ENCODE data around the gene DIAPH2.

DIAPH2 gene

DNA sequence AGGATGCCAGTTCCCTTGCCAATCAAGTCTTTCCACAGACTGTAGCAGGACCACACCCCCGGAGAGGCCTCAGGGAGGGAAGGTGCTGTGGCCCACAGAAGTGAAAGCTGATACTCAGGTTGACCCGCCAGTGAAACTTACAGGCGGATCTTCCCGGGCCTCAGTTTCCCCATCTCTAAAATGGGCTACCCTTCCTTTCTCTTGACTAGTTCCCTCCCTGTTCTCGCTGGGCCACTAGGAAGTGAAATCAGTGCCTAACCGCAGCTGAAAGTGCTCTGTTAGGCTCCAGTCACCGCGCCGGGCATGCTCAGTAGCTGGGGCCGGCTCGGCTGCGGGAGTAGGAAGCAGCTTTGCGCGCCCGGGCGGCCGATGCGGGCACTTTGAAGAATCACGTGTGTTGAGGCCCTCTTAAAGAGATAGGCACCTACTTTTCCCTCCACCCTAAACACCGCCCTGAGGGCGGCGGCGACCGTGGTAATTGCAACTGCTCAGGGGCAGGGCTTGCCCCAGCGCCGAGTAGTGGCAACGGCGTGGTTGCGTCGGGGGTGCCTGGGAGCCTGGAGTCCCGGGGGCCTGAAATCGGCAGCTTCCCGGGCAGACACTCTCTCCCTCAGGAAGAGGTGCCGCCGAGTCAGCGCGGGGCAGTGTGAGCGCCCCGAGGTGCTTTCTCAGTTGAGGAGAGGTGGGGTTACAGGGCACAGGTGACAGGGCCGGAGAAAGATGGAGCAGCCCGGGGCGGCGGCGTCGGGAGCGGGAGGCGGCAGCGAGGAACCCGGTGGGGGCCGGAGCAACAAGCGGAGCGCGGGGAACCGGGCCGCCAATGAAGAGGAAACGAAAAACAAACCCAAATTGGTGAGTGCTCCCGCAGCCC, at the start of gene DIAPH2:
DIAPH2 (plus strand) TSS at position 504 of the 871 bp plus-strand sequence.
- DNase-seq = peak; percentile 36 to 94 (median 60)
- intact Hi-C loops (cut with DNase I) = no loop called here

DNA sequence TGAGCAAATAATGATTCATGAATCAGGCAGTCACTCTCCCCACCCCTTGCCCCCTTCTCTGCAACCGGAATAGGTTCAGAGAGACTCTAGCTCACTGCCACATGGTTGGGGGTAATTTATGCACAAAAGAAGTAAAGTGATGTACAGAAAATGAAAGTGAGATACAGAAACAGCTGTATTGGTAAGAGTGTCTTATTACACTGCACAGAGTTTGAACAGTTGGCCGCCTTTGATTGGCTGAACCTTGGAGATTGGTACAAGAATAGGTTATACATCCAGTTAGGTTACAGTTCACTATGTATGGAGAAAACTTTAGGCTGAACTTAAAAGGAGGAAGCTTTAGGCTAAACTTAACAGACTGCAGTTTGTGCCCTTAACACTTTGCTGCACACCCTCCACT, 34.6 kb upstream of the DIAPH2 start:
- intact Hi-C loops (cut with DNase I) = no loop called here
- DNase-seq = no peak

DNA sequence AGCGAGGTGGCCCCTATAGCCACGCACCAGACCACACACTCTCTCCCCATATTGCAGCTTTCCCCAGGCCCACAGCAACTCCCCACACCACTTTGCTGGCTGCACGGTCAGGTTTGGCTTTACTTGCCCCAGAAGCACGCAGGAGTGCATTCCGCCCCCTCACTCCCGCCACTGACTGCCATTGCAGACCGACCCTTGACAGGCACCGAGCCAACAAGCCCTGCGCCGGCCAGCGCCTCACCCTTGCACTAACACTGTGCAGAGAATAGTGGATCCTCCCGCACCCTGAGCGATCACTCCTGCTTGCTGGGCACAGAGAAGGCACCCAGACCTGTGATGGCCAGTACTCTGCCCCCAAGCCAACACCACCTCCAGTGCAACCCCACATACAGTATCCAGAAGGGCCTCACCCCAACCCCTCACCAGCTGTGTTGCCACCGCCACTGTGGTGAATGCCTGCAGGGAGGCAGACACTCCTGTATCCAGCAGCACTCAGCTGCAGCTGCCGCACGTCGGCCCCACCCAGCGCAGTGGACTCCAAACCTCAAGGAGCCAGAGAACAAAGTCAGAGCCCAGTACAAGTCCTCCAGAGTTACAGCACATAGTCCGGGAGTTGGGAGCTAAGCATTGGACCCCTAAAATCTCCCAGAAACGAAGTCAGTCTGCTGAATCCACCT, 28.6 kb upstream of the DIAPH2 start:
- DNase-seq = peak in 2 of 10 donors; percentile 66 to 70
- intact Hi-C loops (cut with DNase I) = no loop called here

DNA sequence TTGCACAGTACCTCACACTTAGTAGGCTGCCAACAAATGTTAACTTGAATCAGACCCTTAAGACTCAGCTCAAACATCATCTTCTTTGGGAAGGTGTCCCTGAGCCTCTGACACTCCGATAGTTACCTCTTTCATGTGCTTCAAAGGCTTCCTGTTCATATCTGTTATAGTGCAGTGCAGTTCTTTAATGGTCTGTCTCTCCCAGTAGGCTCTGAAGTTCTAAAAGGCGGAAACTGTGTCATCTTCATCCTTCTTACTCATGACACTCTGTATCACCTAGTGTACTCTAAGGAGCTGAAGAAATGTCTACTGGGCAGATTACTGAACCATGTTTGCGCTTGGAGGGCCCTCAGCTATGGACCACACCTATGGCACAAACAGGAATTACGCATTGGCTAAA, 2.1 kb upstream of the DIAPH2 start:
- intact Hi-C loops (cut with DNase I) = no loop called here
- DNase-seq = no peak

DNA sequence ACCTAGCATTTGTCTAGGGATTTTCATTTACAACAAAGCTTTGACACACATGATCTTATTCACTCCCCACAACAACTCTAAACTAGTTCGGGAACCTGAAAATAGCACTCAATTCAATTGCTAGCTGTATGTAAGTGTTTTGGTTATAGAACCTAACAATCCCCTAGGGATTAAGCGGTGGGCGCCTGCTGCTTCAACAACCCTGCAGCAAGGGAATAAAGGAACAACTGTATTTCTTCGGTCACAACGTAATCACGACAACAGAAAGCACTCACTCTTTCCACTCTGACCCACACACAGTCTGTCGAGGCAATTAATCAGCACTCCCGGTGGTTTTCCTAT, 674 bp upstream of the DIAPH2 start:
- DNase-seq = no peak
- intact Hi-C loops (cut with DNase I) = no loop called here

DNA sequence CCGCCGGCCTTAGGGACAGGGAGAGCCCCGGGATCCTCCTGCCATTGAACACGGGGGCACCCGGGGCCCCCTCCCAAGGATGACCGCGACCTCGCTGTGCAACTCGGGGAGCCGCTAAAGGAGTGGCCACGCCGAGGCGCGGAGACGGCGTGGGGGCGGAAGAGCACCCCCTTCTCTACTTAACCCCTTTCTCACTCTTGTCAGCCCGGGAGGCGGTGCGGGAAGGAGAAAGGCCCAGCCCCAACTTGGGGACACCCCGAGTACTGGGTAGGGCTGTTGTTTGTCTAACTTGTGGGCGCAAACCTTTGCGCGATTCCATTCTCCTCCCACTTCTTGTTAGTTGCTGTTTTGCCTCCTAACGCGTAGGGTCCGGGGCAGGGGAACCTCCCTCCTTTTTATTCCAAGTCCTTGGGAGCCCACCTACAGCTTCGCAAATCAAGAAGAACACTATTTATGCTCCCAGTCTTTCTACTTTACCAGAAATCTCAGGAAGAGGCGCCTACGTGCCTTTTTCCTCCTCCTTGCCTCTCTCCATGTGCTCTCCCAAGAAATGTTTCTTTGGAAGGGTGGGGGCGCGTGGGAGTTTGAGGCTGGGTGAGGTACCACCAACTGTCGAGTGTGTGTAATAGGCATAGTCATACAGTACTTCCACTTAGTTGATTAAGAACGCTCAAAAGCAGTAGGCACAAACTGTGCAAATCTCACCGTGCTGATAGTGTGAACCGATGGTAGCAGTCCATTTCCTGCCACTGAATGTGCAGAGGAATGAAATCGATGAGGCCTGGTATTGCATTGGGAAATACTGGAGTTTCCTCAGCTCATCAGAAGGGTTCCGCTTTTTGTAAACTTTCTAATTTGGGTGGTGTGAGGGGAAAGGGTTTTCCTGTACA, 813 bp downstream of the DIAPH2 start:
- DNase-seq = peak in 9 of 10 donors; percentile 8 to 86 (median 36)
- intact Hi-C loops (cut with DNase I) = no loop called here

DNA sequence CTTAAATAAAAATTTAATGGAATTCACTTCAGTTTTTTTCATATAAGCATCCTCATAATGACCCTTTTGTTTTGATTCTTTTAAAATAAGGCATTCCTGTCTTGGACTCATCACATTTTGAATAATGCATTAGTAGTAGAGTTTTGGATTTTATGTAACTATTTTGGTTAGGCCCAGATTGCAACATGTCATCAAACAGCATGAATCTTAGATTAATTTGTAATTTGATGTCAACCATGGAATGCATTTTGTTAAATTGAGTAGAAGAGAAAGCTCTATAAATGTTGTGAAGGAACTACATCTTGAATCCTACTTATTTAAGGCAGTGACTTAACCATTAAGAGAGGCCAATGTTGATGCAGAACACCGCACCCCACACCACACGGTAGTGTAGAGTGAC, 3.1 kb downstream of the DIAPH2 start:
- intact Hi-C loops (cut with DNase I) = no loop called here

DNA sequence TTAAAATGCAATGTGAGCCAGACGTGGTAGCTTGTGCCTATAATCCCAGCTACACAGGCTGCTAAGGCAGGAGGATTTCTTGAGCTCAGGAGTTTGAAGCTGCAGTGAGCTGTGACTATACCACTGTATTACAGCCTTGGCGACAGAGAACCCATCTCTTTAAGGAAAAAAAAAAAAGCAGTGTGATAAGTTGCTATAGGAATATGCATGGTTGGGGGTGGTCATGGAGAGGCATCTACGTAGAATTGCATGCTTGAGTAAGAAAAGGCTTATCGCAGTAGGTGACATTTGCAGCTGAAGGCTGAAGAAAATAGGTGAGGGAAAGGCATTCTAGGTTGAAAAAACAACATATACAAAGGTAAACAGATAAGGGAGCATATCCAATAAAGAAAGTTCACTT, 4.1 kb downstream of the DIAPH2 start:
- intact Hi-C loops (cut with DNase I) = no loop called here
- no peak for DNase-seq

More for the DNA sequence above, 3.1 kb downstream of the DIAPH2 start:
- DNase-seq = no peak

DNA sequence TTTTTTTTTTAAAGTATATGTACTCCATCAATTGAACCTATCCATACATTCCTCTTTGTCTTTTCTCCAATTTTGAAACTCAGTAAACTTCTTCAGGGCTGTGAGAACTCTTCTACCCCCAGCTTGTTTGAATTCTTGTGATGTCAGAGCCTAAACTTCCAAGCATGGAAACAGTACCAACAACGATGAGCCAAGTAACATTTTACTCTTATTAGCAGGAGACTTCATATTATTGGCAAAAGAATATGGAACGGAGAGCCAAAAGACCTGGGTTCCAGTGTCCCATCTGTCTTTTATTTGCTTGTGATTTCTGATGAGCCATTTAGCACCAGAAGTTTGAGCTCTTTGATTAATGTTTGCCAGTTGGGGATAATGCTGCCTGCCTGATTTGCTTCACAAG, 5.3 kb downstream of the DIAPH2 start:
- DNase-seq = no peak
- intact Hi-C loops (cut with DNase I) = no loop called here

DNA sequence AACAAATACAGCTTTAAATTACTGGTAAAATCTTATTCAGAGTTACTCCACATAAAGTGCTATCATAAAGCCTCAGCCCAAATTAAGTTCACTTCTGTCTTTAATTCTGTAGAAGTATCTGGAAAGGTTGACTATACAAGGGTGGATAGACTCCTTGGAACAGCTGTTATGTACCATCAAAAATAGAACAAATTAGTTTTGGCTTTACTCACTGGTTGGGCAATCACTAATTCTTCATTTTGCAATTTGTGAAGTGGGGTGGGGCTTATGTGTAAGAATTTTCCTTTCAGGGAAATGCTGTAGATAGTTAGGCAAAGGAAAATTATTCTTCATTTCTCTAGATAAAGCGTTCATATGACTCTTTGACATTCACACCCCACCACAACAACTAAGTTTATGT, 7.8 kb downstream of the DIAPH2 start:
- DNase-seq = no peak
- intact Hi-C loops (cut with DNase I) = no loop called here

DNA sequence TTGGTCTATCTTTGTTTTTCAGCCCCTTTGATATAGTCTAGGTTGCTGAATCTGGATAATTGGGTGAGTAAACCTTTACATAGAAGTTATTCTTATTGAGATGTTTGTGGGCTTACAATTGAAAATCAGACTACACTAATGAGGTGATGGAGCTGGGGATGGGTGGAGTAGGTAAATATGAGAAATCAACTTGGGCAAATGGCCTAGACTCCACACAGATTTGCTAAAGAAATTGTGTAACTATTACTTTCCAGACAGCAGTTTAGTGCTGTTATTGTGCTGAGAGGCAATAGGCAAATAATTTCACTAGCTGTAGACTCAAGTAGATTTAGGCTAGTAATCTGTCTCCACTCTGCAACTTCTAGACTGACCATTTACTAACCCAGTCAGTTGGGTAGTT, 8.2 kb downstream of the DIAPH2 start:
- no peak for DNase-seq
- intact Hi-C loops (cut with DNase I) = no loop called here

DNA sequence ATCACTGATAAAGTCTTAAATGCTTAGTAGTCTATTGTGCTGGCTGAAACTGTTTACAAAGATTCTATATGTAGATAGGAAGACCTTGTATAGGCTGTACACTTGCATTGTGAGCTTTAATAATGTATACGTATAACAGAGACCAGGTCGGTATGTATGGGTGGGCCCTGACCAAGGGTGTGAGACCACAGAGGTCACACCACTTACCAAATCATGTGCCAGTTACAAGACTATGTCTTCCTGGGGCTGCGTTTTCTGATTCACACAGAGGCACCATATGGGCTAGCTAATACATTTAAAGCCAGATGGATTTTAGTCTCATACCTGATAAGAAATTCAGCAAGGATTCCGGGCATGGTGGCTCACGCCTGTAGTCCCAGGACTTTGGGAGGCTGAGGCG, 8.8 kb downstream of the DIAPH2 start:
- no peak for DNase-seq
- intact Hi-C loops (cut with DNase I) = no loop called here

DNA sequence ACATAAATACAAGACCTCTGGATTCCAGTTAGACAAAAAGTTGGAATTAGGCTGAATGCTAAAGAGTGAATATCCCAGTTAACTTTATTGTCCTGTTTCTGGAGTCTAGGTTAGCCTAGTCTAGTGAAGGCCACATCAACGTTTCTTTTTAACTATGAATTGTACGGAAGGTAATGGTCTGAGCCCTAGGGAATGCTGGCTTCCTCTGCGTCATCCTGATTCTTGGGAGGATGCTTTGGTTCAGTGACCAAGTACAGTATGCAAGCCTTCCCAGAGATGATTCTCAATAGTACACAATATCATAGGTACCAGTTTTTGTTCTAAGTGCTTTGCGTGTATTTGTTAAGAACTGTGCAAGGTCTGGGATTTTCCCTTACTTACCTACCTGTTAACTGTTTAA, 11.8 kb downstream of the DIAPH2 start:
- DNase-seq = no peak
- intact Hi-C loops (cut with DNase I) = no loop called here

DNA sequence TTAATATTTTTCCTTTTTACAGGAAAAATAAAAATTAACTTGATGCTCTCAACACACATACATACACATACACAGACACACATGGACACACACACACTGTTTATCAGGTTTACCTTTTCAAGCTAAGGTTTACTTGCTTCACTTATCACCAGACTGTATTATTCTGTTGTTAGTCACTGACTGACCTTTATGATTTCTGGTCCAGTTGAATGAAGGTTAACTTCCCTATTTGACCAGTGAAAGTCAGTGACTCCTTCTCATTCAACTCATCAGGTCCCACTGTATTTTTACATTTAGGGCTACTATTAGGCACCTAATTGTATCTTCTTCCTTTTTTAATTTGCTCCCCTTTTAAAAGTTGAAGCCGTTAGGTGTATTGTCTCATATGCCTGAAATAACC, 16.0 kb downstream of the DIAPH2 start:
- intact Hi-C loops (cut with DNase I) = no loop called here
- no peak for DNase-seq

DNA sequence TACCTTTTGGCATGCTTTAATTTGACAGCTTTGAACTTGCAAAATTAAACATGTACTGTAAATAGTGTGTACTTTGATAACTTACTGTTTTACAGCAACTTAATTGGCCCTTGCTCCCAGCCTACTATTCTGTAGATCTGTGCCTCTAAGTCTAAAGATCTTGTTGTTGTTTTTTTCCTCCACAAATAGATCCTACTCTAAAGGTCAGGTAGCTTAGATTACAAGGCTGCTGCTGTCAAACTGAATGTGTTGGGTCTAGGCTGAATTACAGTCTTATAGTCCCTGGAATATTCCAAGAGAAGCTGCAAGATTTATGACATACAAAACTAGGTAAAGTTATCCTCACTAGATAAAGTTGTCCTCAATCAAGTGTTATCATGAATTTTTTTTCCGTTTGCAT, 18.7 kb downstream of the DIAPH2 start:
- intact Hi-C loops (cut with DNase I) = no loop called here
- DNase-seq = no peak

DNA sequence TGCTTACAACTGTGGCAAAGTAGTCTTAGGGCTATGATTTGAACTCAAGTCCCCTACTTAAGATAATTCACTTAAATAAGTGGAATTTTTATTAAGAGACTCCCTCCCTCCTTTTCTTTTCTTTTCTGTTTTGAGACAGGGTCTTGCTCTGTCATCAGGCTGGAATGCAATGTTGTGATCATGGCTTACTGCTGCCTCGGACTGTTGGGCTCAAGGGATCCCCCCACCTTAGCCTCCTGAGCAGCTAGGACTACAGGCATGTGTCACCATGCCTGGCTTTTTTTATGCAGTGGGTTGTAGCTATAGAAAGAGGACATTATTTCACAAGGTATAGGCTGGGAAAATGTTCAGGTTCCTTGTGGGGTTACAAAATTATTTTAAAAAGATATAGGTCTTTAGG, 19.2 kb downstream of the DIAPH2 start:
- intact Hi-C loops (cut with DNase I) = no loop called here
- DNase-seq = no peak

DNA sequence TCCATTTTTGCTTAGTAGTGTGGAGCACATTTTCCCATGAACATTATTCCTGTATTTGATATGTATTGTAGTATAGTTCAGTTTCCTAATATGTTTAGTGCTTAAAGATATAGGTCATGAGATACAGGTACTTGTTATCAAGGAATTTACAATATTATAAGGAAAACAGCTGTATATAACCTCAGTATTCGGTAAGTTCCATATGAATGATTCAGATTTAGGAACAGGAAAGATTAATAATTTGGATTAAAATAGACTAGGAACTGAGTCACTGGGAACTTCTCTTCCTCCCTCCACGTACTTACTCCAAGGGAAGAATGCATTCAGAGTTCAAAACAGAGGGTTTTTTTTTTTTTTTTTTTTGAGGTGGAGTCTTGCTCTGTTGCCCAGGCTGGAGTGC, 20.0 kb downstream of the DIAPH2 start:
- DNase-seq = no peak
- intact Hi-C loops (cut with DNase I) = no loop called here

DNA sequence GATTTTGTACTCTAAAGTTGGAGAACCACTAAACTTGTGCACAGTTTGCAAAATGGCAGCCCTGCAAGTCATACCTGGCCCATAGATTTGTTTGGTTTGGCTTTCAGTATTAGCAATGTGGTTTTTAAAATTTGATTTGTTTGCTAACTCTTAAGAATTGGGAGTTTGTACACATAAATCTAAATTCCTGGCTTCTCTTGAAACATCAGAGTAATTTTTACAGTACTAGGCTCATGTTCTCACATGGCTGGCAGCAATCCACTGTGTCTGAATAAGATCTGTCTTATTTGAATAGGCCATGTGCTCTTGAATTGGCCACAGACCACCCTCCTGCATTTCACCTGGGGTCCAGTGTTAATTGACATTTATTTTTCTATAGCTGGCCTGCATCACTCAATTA, 21.3 kb downstream of the DIAPH2 start:
- intact Hi-C loops (cut with DNase I) = no loop called here

DNA sequence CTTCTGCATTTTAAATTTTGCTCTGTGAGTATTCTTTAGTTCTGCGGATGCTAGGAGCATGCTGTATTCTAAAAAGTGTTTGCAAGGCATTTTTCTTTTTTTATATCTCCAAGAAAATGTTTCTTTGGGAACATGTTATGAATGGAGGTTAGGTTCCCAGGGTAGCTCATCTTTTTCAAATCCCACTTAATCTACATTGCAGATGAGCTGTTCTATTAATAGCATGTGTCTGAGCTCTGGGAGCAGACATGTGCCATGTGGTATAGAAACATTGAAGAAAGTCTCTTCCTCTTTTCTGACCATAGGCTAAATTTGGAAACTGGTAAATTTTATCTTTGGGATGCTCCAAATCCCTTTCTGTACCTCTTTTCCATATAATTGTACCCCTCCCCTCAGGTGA, 23.2 kb downstream of the DIAPH2 start:
- no peak for DNase-seq
- intact Hi-C loops (cut with DNase I) = no loop called here

More for the DNA sequence above, 21.3 kb downstream of the DIAPH2 start:
- DNase-seq = no peak

DNA sequence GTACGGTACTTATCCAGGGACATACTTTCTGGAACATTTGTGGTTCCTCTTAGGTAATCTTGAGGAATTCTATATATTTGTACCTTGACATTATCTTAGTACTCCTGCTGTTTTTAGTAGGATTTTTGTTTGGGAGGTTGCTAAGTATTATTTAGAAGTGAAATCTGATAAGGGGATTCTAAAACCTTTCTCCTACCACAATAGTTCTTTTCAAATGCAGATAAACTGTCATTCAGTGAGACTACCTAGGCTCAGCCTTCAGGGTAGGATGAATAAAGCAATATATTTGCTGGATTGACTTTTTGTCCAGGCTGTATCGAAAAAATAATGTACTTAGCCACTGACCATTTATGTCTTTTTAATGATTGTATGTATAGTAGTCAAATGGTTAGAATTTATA, 25.4 kb downstream of the DIAPH2 start:
- DNase-seq = no peak
- intact Hi-C loops (cut with DNase I) = no loop called here

DNA sequence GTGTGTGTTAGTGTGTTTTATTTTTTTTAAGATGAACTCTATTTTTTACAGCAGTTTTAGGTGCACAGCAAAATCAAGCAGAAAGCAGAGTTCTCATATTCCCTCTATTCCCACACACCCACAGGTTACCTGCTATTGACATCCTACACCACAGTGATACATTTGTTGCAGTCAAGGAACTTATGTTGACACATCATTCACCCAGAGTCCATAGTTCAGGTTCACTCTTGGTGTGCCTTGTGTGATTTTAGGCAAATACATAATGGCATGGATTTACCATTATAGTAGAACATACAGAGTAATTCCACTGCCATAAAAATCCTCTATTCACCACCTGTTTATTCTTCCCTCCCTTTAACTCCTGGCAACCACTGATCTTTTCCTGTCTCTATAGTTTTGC, 28.7 kb downstream of the DIAPH2 start:
- intact Hi-C loops (cut with DNase I) = no loop called here
- no peak for DNase-seq
